BLaER1 treated with 17β-estradiol and CSF1 and Interleukin-3, amounts not matched to agents 10 nM and 100 nM (cell line): Measurements from ENCODE around the gene DAB1.
A peak's percentile ranks its signal among the peaks of the same experiment; 100 is the strongest.

Experiments used
- H3K27ac ChIP-seq, 11 experiments: shearing (Covaris generic); formaldehyde crosslinking; 2 replicates each; pipeline ENCODE4 v1.8.1; 2022
- H3K27me3 ChIP-seq, 11 experiments: shearing (Covaris generic); formaldehyde crosslinking; 2 replicates each; pipeline ENCODE4 v1.8.1; 2022
- H3K36me3 ChIP-seq, 11 experiments: shearing (Covaris generic); formaldehyde crosslinking; 2 replicates each; pipeline ENCODE4 v1.8.1; 2022
- H3K4me1 ChIP-seq, 10 experiments: shearing (Covaris generic); formaldehyde crosslinking; 2 replicates each; pipeline ENCODE4 v1.8.1; 2022
- H3K4me2 ChIP-seq, 11 experiments: shearing (Covaris generic); formaldehyde crosslinking; 2 replicates each; pipeline ENCODE4 v1.8.1; 2022
- H3K4me3 ChIP-seq, 10 experiments: shearing (Covaris generic); formaldehyde crosslinking; 2 replicates each; pipeline ENCODE4 v1.8.1; 2022
- H3K9ac ChIP-seq, 11 experiments: shearing (Covaris generic); formaldehyde crosslinking; 2 replicates each; pipeline ENCODE4 v1.8.1; 2022
- H3K9me3 ChIP-seq, 11 experiments: shearing (Covaris generic); formaldehyde crosslinking; replicated peaks in 1 of 11; 2 replicates each; pipeline ENCODE4 v1.8.1; 2022
- H4K20me1 ChIP-seq, 11 experiments: shearing (Covaris generic); formaldehyde crosslinking; 2 replicates each; pipeline ENCODE4 v1.8.1; 2022
- Cebpa-rat ChIP-seq, 11 experiments: shearing (Covaris generic); IDR thresholded peaks; 2 replicates each; pipeline ENCODE4 v1.8.1; 2022

DAB1 gene

GRCh38 chr1:56983484-56983883, 440.4 kb downstream of the DAB1 start:
- H3K4me3 ChIP-seq: no peak overlapping the region
- no peak for TF ChIP-seq Cebpa-rat (IDR thresholded peaks at IDR 0.05)
- H3K27me3 ChIP-seq: no peaks in the 10 kb centered on the region
- no peaks in the 10 kb centered on the region for H4K20me1 ChIP-seq
- H3K9me3 ChIP-seq: no peaks in the 10 kb centered on the region
- H3K27ac ChIP-seq: no peak overlapping the region
- no peak overlapping the region for H3K9ac ChIP-seq
- H3K4me1 ChIP-seq: no peaks in the 10 kb centered on the region
- H3K36me3 ChIP-seq: no peaks in the 10 kb centered on the region
- no peak overlapping the region for H3K4me2 ChIP-seq

DNA sequence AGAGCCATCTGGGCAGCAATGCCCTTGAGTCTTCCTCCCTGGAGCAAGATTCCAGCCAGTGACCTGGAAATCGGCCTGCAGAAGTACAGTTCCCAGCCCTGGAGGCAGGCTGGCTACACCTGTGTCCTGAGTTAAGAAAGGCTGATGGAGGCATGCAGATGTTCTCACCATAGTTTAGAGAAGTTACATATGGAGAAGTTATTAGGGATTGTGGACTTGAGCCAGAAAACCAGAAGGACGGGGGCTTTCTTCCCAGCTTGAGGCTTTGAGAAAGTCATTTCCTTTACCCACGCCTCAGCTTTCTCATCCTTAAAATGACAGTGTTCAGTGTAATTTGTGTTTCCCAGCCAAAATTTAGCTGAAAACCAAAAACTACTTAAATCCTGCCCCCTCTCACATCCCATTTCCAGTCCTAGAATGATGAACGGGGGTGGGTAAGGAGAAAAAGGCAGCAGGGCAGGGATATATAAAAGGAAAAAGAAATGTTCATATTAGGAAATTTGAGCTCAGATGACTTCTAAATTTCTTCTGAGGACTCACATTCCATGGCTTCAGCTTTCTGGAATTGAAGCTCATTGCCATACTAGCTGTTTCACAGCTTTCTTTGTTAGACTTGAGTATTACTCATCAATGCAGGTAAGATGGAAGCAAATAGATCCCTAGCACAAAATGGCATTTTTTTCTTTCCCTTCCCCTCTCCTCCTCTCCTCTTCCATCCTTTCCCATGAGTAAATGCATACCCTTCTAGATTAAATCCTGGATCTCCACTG, 443.7 kb downstream of the DAB1 start:
- no peaks in the 10 kb centered on the region for H3K36me3 ChIP-seq
- H4K20me1 ChIP-seq: no peaks in the 10 kb centered on the region
- no peaks in the 10 kb centered on the region for H3K27me3 ChIP-seq
- H3K27ac ChIP-seq: no peak overlapping the region
- no peak overlapping the region for H3K4me2 ChIP-seq
- H3K9me3 ChIP-seq: peaks cover 8 to 16% (median 10%) of the 10 kb centered on the region in 11 experiments; a peak in 17 of 22 replicates
- no peak for TF ChIP-seq Cebpa-rat (IDR thresholded peaks at IDR 0.05)
- H3K4me3 ChIP-seq: no peak overlapping the region
- no peak overlapping the region for H3K9ac ChIP-seq
- H3K4me1 ChIP-seq: no peaks in the 10 kb centered on the region

GRCh38 chr1:56978819-56979218, 445.0 kb downstream of the DAB1 start:
- Histone ChIP-seq H3K36me3 (no peaks in the 10 kb centered on the region), H3K27ac (no peak overlapping the region), H3K9ac (no peak overlapping the region), H3K4me2 (no peak overlapping the region), H3K9me3 (peaks cover 8 to 16% (median 13%) of the 10 kb centered on the region in 11 experiments; a peak in 18 of 22 replicates), H3K27me3 (no peaks in the 10 kb centered on the region), H3K4me1 (peaks cover 0 to 6% (median 0%) of the 10 kb centered on the region in 10 experiments; a peak in 1 of 20 replicates), H4K20me1 (no peaks in the 10 kb centered on the region), H3K4me3 (no peak overlapping the region)
- no peak for TF ChIP-seq Cebpa-rat (IDR thresholded peaks at IDR 0.05)

- Histone ChIP-seq H3K36me3 (no peaks in the 10 kb centered on the region), H3K4me1 (peaks cover 0 to 6% (median 0%) of the 10 kb centered on the region in 10 experiments; a peak in 1 of 20 replicates), H3K4me3 (no peak overlapping the region), H4K20me1 (no peaks in the 10 kb centered on the region), H3K27ac (no peak overlapping the region), H3K9ac (no peak overlapping the region), H3K9me3 (peaks cover 8 to 16% (median 13%) of the 10 kb centered on the region in 11 experiments; a peak in 18 of 22 replicates), H3K27me3 (no peaks in the 10 kb centered on the region), H3K4me2 (no peak overlapping the region)
- TF ChIP-seq Cebpa-rat (IDR thresholded peaks at IDR 0.05): no peak
These were observed 445.9 kb downstream of the DAB1 start for GRCh38 chr1:56977910-56978309.

DNA sequence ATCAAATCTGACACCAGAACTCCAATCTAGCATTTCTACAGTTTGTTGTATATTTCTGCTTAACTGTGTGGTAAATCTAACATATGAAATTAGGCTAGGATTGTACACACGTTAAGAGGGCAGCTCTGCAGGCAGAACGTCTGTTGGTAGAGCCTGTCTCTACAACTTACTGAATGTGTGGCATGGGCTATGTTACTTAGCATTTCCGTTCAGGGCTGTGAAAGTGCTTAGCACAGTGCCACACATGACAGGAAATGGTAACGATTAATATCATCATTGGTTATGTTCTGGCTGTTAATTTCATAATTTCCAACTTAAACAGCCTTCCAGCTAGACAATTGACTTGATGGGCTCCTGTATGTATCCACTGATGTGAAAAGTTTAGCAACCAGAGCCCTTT, 448.4 kb downstream of the DAB1 start:
- Histone ChIP-seq H3K9me3 (peaks cover 8 to 16% (median 13%) of the 10 kb centered on the region in 11 experiments; a peak in 18 of 22 replicates), H3K4me1 (peaks cover 0 to 6% (median 0%) of the 10 kb centered on the region in 10 experiments; a peak in 1 of 20 replicates), H3K9ac (no peak overlapping the region), H3K27ac (no peak overlapping the region), H3K36me3 (no peaks in the 10 kb centered on the region), H4K20me1 (no peaks in the 10 kb centered on the region), H3K27me3 (no peaks in the 10 kb centered on the region), H3K4me3 (no peak overlapping the region), H3K4me2 (no peak overlapping the region)
- no peak for TF ChIP-seq Cebpa-rat (IDR thresholded peaks at IDR 0.05)

DNA sequence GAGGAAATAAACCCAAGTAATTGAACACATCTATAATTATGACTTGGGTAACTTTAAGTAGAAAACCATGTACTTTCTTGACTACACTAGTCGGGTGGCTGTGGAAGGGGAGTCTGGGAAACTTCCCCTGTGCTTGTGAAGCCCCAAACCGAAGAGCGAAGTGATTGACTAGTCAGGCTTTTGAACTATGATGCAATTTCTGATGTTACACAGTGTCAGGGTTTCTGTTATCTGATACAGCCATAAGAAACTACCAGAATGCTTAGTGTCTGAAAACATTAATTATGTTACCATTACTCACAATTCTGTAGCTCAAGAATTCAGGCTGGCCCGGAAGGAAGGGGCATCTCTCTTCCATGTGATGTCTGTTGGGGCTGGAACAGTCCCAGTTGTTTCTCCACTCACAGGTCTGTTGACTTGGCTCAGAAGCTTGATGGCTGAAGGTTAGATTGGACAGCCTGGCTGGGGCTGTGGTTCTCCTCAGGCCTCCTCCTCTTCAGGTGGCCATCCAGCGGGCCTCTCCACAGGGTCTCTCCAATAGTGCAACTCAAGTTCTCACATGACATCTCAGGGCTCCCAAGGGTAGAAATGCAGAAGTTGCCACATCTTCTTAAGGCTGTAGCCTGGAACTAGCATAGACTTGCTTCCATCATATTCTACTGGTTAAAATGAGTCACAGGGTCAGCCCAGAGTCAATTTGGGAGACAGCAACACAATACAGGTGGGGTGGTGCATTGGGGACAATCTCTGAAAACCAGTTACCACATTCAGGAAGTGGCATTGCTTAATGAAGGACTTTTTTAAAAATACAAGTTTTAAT, 449.7 kb downstream of the DAB1 start:
- Histone ChIP-seq H3K36me3 (no peaks in the 10 kb centered on the region), H3K27me3 (no peaks in the 10 kb centered on the region), H3K4me2 (0 out of 22 replicates have a peak overlapping the region, but pooled peaks of 1 of the 11 experiments have one; percentile 5), H3K4me3 (no peak overlapping the region), H3K27ac (no peak overlapping the region), H3K9me3 (peaks cover 8 to 16% (median 13%) of the 10 kb centered on the region in 11 experiments; a peak in 18 of 22 replicates), H4K20me1 (no peaks in the 10 kb centered on the region), H3K9ac (no peak overlapping the region), H3K4me1 (peaks cover 0 to 6% (median 0%) of the 10 kb centered on the region in 10 experiments; a peak in 1 of 20 replicates)
- TF ChIP-seq Cebpa-rat (IDR thresholded peaks at IDR 0.05): 0 out of 22 replicates have a peak, but pooled peaks of 1 of the 11 experiments have one; percentile 11

DNA sequence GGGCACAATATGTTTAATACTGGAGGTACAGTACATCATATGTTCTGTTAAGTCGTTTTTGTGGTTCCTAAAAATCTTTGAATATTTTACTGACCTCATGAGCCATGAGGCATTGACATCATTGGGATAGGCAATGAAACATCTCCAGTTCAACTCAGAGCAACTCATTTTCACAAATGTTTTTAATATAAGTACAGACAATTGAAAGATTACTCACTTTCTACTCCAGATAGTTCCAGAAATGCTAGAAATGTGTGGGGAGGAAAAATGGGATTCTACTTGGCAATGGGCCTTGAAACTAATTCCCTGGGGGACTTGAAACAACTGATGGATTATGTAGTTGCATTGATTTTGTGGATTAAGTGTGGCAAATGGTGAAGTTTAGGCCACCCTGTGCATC, 450.9 kb downstream of the DAB1 start:
- no peak for TF ChIP-seq Cebpa-rat (IDR thresholded peaks at IDR 0.05)
- Histone ChIP-seq H3K4me3 (no peak overlapping the region), H3K9ac (no peak overlapping the region), H3K36me3 (no peaks in the 10 kb centered on the region), H3K9me3 (peaks cover 12 to 25% (median 16%) of the 10 kb centered on the region in 11 experiments; a peak in 18 of 22 replicates), H3K27ac (no peak overlapping the region), H4K20me1 (no peaks in the 10 kb centered on the region), H3K27me3 (no peaks in the 10 kb centered on the region), H3K4me1 (peaks cover 0 to 6% (median 0%) of the 10 kb centered on the region in 10 experiments; a peak in 1 of 20 replicates), H3K4me2 (no peak overlapping the region)

DNA sequence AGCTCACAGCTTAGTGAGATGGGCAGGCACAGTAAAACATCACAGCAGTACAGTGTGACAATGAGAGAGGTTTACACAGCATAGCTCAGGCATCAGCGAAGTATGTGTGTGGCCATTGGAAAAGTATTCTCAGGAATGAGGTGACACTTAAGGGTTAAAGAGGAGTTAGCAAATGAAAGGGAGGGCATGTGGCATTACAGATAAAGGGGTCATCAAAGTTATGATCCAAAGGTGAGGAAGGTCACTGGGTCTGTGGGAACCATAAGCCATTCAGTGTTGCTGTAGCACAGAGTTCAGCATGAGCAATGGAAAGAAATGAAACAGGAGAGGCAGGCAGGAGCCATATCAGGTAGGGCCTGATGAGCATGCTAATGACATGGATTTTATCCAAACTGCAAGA, 453.6 kb downstream of the DAB1 start:
- Histone ChIP-seq H4K20me1 (no peaks in the 10 kb centered on the region), H3K36me3 (no peaks in the 10 kb centered on the region), H3K27ac (no peak overlapping the region), H3K4me3 (no peak overlapping the region), H3K9ac (no peak overlapping the region), H3K27me3 (no peaks in the 10 kb centered on the region), H3K4me2 (no peak overlapping the region), H3K9me3 (peaks cover 0 to 10% (median 4%) of the 10 kb centered on the region in 11 experiments; a peak in 6 of 22 replicates), H3K4me1 (peaks cover 0 to 6% (median 0%) of the 10 kb centered on the region in 10 experiments; a peak in 1 of 20 replicates)
- no peak for TF ChIP-seq Cebpa-rat (IDR thresholded peaks at IDR 0.05)

- Histone ChIP-seq H3K27me3 (no peaks in the 10 kb centered on the region), H4K20me1 (no peaks in the 10 kb centered on the region), H3K9me3 (peaks cover 0 to 10% (median 4%) of the 10 kb centered on the region in 11 experiments; a peak in 4 of 22 replicates), H3K9ac (no peak overlapping the region), H3K36me3 (no peaks in the 10 kb centered on the region), H3K4me1 (no peaks in the 10 kb centered on the region), H3K27ac (no peak overlapping the region), H3K4me3 (no peak overlapping the region), H3K4me2 (no peak overlapping the region)
- no peak for TF ChIP-seq Cebpa-rat (IDR thresholded peaks at IDR 0.05)
These were observed 454.9 kb downstream of the DAB1 start for GRCh38 chr1:56968878-56969495.
